Measurements from ENCODE around the gene ZNF74.
"Not testable (repeated sequence)": the region's sequence is repeated elsewhere in the genome, so short reads cannot be mapped to it uniquely, and the experiment has no call there.

The ZNF74 gene

GRCh38 chr22:20361752-20362229, 32.2 kb upstream of the ZNF74 start:
- not testable (repeated sequence) for H3K9ac ChIP-seq (ENCODE audit: low read length); H3K4me1 ChIP-seq (ENCODE audit: insufficient read depth, low read length); H3K27me3 ChIP-seq (ENCODE audit: control insufficient read depth in 1 of 2, insufficient read depth in 2 of 2, low read length in 2 of 2); H3K27ac ChIP-seq (ENCODE audit: low read depth, low read length); H3K36me3 ChIP-seq (ENCODE audit: insufficient read depth, low read length); H3K4me3 ChIP-seq (ENCODE audit: low read depth in 1 of 2, low read length in 2 of 2); H3K9me3 ChIP-seq (ENCODE audit: low read length)

GRCh38 chr22:20362403-20362802, 31.5 kb upstream of the ZNF74 start:
- not testable (repeated sequence) for H3K4me3 ChIP-seq (ENCODE audit: low read depth in 1 of 2, low read length in 2 of 2); H3K36me3 ChIP-seq (ENCODE audit: insufficient read depth, low read length); H3K27me3 ChIP-seq (ENCODE audit: control insufficient read depth in 1 of 2, insufficient read depth in 2 of 2, low read length in 2 of 2); H3K9me3 ChIP-seq (ENCODE audit: low read length); H3K9ac ChIP-seq (ENCODE audit: low read length); H3K27ac ChIP-seq (ENCODE audit: low read depth, low read length); H3K4me1 ChIP-seq (ENCODE audit: insufficient read depth, low read length)

GRCh38 chr22:20364335-20365260, 29.4 kb upstream of the ZNF74 start:
- H3K36me3 ChIP-seq (ENCODE audit: insufficient read depth, low read length); H3K9ac ChIP-seq (ENCODE audit: low read length); H3K9me3 ChIP-seq (ENCODE audit: low read length); H3K4me3 ChIP-seq (ENCODE audit: low read depth in 1 of 2, low read length in 2 of 2); H3K27ac ChIP-seq (ENCODE audit: low read depth, low read length); H3K27me3 ChIP-seq (ENCODE audit: control insufficient read depth in 1 of 2, insufficient read depth in 2 of 2, low read length in 2 of 2); H3K4me1 ChIP-seq (ENCODE audit: insufficient read depth, low read length): not testable (repeated sequence)

GRCh38 chr22:20366841-20367240, 27.1 kb upstream of the ZNF74 start:
- H3K9me3 ChIP-seq (ENCODE audit: low read length); H3K36me3 ChIP-seq (ENCODE audit: insufficient read depth, low read length); H3K4me3 ChIP-seq (ENCODE audit: low read depth in 1 of 2, low read length in 2 of 2); H3K27ac ChIP-seq (ENCODE audit: low read depth, low read length); H3K4me1 ChIP-seq (ENCODE audit: insufficient read depth, low read length); H3K27me3 ChIP-seq (ENCODE audit: control insufficient read depth in 1 of 2, insufficient read depth in 2 of 2, low read length in 2 of 2); H3K9ac ChIP-seq (ENCODE audit: low read length): not testable (repeated sequence)

- H3K4me3 ChIP-seq (ENCODE audit: low read depth in 1 of 2, low read length in 2 of 2); H3K9ac ChIP-seq (ENCODE audit: low read length); H3K27ac ChIP-seq (ENCODE audit: low read depth, low read length); H3K4me1 ChIP-seq (ENCODE audit: insufficient read depth, low read length); H3K27me3 ChIP-seq (ENCODE audit: control insufficient read depth in 1 of 2, insufficient read depth in 2 of 2, low read length in 2 of 2); H3K36me3 ChIP-seq (ENCODE audit: insufficient read depth, low read length); H3K9me3 ChIP-seq (ENCODE audit: low read length): not testable (repeated sequence)
Observed at GRCh38 chr22:20368875-20369274, 25.1 kb upstream of the ZNF74 start.

- H3K9ac ChIP-seq (ENCODE audit: low read length); H3K27me3 ChIP-seq (ENCODE audit: control insufficient read depth in 1 of 2, insufficient read depth in 2 of 2, low read length in 2 of 2); H3K4me1 ChIP-seq (ENCODE audit: insufficient read depth, low read length); H3K27ac ChIP-seq (ENCODE audit: low read depth, low read length); H3K4me3 ChIP-seq (ENCODE audit: low read depth in 1 of 2, low read length in 2 of 2); H3K9me3 ChIP-seq (ENCODE audit: low read length); H3K36me3 ChIP-seq (ENCODE audit: insufficient read depth, low read length): not testable (repeated sequence)
Observed at GRCh38 chr22:20371687-20372086, 22.3 kb upstream of the ZNF74 start.

GRCh38 chr22:20372406-20372854, 21.5 kb upstream of the ZNF74 start:
- H3K36me3 ChIP-seq (ENCODE audit: insufficient read depth, low read length); H3K9me3 ChIP-seq (ENCODE audit: low read length); H3K9ac ChIP-seq (ENCODE audit: low read length); H3K27ac ChIP-seq (ENCODE audit: low read depth, low read length); H3K27me3 ChIP-seq (ENCODE audit: control insufficient read depth in 1 of 2, insufficient read depth in 2 of 2, low read length in 2 of 2); H3K4me3 ChIP-seq (ENCODE audit: low read depth in 1 of 2, low read length in 2 of 2); H3K4me1 ChIP-seq (ENCODE audit: insufficient read depth, low read length): not testable (repeated sequence)

GRCh38 chr22:20373195-20373706, 20.7 kb upstream of the ZNF74 start:
- H3K9ac ChIP-seq (ENCODE audit: low read length); H3K36me3 ChIP-seq (ENCODE audit: insufficient read depth, low read length); H3K4me1 ChIP-seq (ENCODE audit: insufficient read depth, low read length); H3K27ac ChIP-seq (ENCODE audit: low read depth, low read length); H3K9me3 ChIP-seq (ENCODE audit: low read length); H3K27me3 ChIP-seq (ENCODE audit: control insufficient read depth in 1 of 2, insufficient read depth in 2 of 2, low read length in 2 of 2); H3K4me3 ChIP-seq (ENCODE audit: low read depth in 1 of 2, low read length in 2 of 2): not testable (repeated sequence)

- H3K27me3 ChIP-seq (ENCODE audit: control insufficient read depth in 1 of 2, insufficient read depth in 2 of 2, low read length in 2 of 2); H3K27ac ChIP-seq (ENCODE audit: low read depth, low read length); H3K4me3 ChIP-seq (ENCODE audit: low read depth in 1 of 2, low read length in 2 of 2); H3K4me1 ChIP-seq (ENCODE audit: insufficient read depth, low read length); H3K9ac ChIP-seq (ENCODE audit: low read length); H3K36me3 ChIP-seq (ENCODE audit: insufficient read depth, low read length); H3K9me3 ChIP-seq (ENCODE audit: low read length): not testable (repeated sequence)
Observed at GRCh38 chr22:20374130-20374529, 19.8 kb upstream of the ZNF74 start.

GRCh38 chr22:20376281-20376680, 17.7 kb upstream of the ZNF74 start:
- H3K4me3 ChIP-seq (ENCODE audit: low read depth in 1 of 2, low read length in 2 of 2); H3K36me3 ChIP-seq (ENCODE audit: insufficient read depth, low read length); H3K27ac ChIP-seq (ENCODE audit: low read depth, low read length); H3K27me3 ChIP-seq (ENCODE audit: control insufficient read depth in 1 of 2, insufficient read depth in 2 of 2, low read length in 2 of 2); H3K9ac ChIP-seq (ENCODE audit: low read length); H3K4me1 ChIP-seq (ENCODE audit: insufficient read depth, low read length); H3K9me3 ChIP-seq (ENCODE audit: low read length): not testable (repeated sequence)

- not testable (repeated sequence) for H3K4me3 ChIP-seq (ENCODE audit: low read depth in 1 of 2, low read length in 2 of 2); H3K36me3 ChIP-seq (ENCODE audit: insufficient read depth, low read length); H3K27ac ChIP-seq (ENCODE audit: low read depth, low read length); H3K4me1 ChIP-seq (ENCODE audit: insufficient read depth, low read length); H3K9me3 ChIP-seq (ENCODE audit: low read length); H3K9ac ChIP-seq (ENCODE audit: low read length); H3K27me3 ChIP-seq (ENCODE audit: control insufficient read depth in 1 of 2, insufficient read depth in 2 of 2, low read length in 2 of 2)
Observed at GRCh38 chr22:20376983-20377382, 17.0 kb upstream of the ZNF74 start.

GRCh38 chr22:20378110-20378509, 15.8 kb upstream of the ZNF74 start:
- no peaks in the 10 kb centered on the region for H3K36me3 ChIP-seq (ENCODE audit: insufficient read depth, low read length)
- no peak overlapping the region for H3K9ac ChIP-seq (ENCODE audit: low read length)
- no peaks in the 10 kb centered on the region for H3K9me3 ChIP-seq (ENCODE audit: low read length)
- no peak overlapping the region for H3K27ac ChIP-seq (ENCODE audit: low read depth, low read length)
- no peak overlapping the region for H3K4me3 ChIP-seq (ENCODE audit: low read depth in 1 of 2, low read length in 2 of 2)
- H3K27me3 ChIP-seq (ENCODE audit: control insufficient read depth in 1 of 2, insufficient read depth in 2 of 2, low read length in 2 of 2), result no peaks in the 10 kb centered on the region
- H3K4me1 ChIP-seq (ENCODE audit: insufficient read depth, low read length), result no peaks in the 10 kb centered on the region
